Spleen (tissue), 7 donors: ENCODE data around the gene HTATIP2.

ENCODE experiments used
- POLR2A ChIP-seq, 3 donors: fragments of 450-650 bp; IDR thresholded peaks; one replicate each; pipeline ENCODE4 v1.5.1; 2017; ENCODE audit warnings: antibody characterized with exemption in 3 of 3, mild to moderate bottlenecking in 1 of 3
- TF ChIP-seq, protein P1 (sequence below), 11 experiments: fragments of 200-600 bp in 7 of 11; fragments of 450-650 bp in 4 of 11; sonication (generic) in 4 of 11; IDR thresholded peaks in 8 of 11; conservative IDR thresholded peaks in 3 of 11; 1 replicate in 7 of 11; 2 replicates in 4 of 11; pipeline versions ENCODE4 v1.4.0 to v1.8.0; 2016 to 2021; ENCODE audit warnings: antibody characterized with exemption in 11 of 11, inconsistent platforms in 4 of 11, mild to moderate bottlenecking in 1 of 11
- donor health status: DM: no; HTN: no; CAD: no; lungs with moderate emphysema.
- donor health status: DM: no; HTN: no; CAD: no.
- donor health status: DM: no; HTN: no; CAD: no.

DNA sequence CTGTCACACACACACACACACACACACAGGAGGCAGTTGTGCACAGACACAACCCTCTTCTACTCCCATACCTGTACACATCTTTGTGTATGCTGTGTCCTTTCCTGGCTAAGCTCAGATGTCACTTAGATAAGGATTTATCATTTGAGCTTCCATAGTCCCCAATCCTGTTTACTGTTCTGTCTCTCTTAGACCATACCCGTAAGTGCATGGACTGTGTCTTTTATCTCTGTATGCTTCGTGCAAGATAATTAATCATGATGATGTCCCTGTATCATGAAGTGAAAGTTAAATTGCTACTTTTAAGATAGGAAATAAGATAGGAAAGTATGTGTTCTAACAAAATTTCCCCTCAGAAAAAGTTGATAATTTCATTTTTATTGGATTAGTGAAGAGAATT is 54.3 kb downstream of the HTATIP2 start:
- TF ChIP-seq, protein P1, sequence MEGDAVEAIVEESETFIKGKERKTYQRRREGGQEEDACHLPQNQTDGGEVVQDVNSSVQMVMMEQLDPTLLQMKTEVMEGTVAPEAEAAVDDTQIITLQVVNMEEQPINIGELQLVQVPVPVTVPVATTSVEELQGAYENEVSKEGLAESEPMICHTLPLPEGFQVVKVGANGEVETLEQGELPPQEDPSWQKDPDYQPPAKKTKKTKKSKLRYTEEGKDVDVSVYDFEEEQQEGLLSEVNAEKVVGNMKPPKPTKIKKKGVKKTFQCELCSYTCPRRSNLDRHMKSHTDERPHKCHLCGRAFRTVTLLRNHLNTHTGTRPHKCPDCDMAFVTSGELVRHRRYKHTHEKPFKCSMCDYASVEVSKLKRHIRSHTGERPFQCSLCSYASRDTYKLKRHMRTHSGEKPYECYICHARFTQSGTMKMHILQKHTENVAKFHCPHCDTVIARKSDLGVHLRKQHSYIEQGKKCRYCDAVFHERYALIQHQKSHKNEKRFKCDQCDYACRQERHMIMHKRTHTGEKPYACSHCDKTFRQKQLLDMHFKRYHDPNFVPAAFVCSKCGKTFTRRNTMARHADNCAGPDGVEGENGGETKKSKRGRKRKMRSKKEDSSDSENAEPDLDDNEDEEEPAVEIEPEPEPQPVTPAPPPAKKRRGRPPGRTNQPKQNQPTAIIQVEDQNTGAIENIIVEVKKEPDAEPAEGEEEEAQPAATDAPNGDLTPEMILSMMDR (IDR thresholded peaks at IDR 0.05 in 8 of 11, conservative IDR thresholded peaks at IDR 0.05 in 3 of 11) = no peak
- no peak for TF ChIP-seq POLR2A (IDR thresholded peaks at IDR 0.05)
